ENCODE measurements around the gene RPS14.

GRCh38 chr5:150449517-150450339 is at the start of gene RPS14:
- TF ChIP-seq EZH2 (IDR thresholded peaks at IDR 0.05; ENCODE audit: low read length, unreplicated experiment) (no peak), CTCF (conservative IDR thresholded peaks at IDR 0.05; ENCODE audit: low read depth, low read length) (peak; percentile 90), EZH2phosphoT487 (IDR thresholded peaks at IDR 0.05; ENCODE audit: borderline replicate concordance, low read length) (no peak)

Data from PC-3 (cell line).